RWPE2 (cell line): ENCODE data around the gene RDH5.

Experiments used
- ATAC-seq: fragments of 200-7000 bp; cut with Tn5 transposase; 3 replicates; pipeline ENCODE4 v1.9.1; 2021; ENCODE audit warnings: low read depth
- DNase-seq: peaks from one replicate; pipeline ENCODE4 v3.0.0-alpha.2; 2020; ENCODE audit warnings: low spot score
- H3K27ac ChIP-seq: fragments of 450-650 bp; 2 replicates; pipeline ENCODE4 v1.5.1; 2017; ENCODE audit warnings: mild to moderate bottlenecking; ENCODE audit not compliant: poor library complexity, severe bottlenecking
- H3K27me3 ChIP-seq: fragments of 250-450 bp; sonication (Bioruptor Pico); 2 replicates; pipeline ENCODE4 v1.5.1; 2021; ENCODE audit warnings: mild to moderate bottlenecking, moderate library complexity; ENCODE audit not compliant: insufficient read depth, poor library complexity, severe bottlenecking
- H3K36me3 ChIP-seq: fragments of 250-450 bp; sonication (Bioruptor Pico); 2 replicates; pipeline ENCODE4 v1.5.1; 2020; ENCODE audit warnings: low read depth, mild to moderate bottlenecking, moderate library complexity
- H3K4me1 ChIP-seq: fragments of 250-450 bp; sonication (Bioruptor Pico); 2 replicates; pipeline ENCODE4 v1.5.1; 2021; ENCODE audit warnings: mild to moderate bottlenecking, moderate library complexity; ENCODE audit not compliant: insufficient read depth, poor library complexity, severe bottlenecking
- H3K4me3 ChIP-seq: fragments of 250-450 bp; sonication (Bioruptor Pico); 2 replicates; pipeline ENCODE4 v1.5.1; 2021; ENCODE audit warnings: mild to moderate bottlenecking, moderate library complexity; ENCODE audit not compliant: severe bottlenecking
- H3K9me3 ChIP-seq: fragments of 250-450 bp; sonication (Bioruptor Pico); 2 replicates; pipeline ENCODE4 v1.5.1; 2021; ENCODE audit warnings: mild to moderate bottlenecking, moderate library complexity; ENCODE audit not compliant: severe bottlenecking
- CTCF ChIP-seq: fragments of 450-650 bp; IDR thresholded peaks from one replicate; pipeline ENCODE4 v1.5.1; 2017; ENCODE audit warnings: mild to moderate bottlenecking, moderate library complexity; ENCODE audit not compliant: poor library complexity, severe bottlenecking

Gene RDH5

DNA sequence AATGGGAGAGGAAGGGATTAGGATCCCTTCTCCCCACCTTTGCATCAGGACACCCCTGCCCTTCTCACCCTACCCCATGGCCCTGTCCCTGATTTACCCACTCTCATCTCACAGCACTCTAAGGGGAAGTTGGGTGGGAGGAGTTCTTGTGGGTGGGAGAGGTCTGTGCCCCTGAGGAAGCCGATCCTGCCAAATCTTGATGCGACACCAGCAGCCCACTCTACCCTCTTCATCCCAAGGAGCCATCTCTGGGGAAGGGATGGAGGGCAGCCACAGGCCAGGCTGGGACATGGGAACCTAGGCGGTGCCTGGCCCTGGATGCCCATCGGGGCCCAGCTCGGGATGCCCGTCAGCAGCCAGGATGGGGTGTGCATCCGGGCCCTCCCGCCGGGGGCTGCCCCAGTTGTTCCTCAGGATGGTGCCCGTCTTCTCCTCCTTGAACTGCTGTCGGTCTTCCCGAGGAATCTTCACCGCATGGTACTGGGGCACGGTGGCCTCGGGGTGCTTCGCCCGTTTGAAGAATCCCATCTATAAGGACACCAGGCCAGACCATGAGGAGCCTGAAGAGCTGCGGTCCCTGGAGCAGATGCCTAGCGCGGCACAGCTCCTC lies 35.3 kb upstream of the RDH5 start:
- H3K4me3 ChIP-seq, result no peak overlapping the region

GRCh38 chr12:55685671-55686070 lies 34.5 kb upstream of the RDH5 start:
- no peaks in the 10 kb centered on the region for H3K4me1 ChIP-seq
- no peak for ATAC-seq
- H3K4me3 ChIP-seq, result no peak overlapping the region
- no peak overlapping the region for H3K27ac ChIP-seq
- no peaks in the 10 kb centered on the region for H3K27me3 ChIP-seq
- H3K36me3 ChIP-seq, result no peaks in the 10 kb centered on the region
- no peak for DNase-seq
- TF ChIP-seq CTCF, result no peak
- H3K9me3 ChIP-seq, result no peaks in the 10 kb centered on the region

More for the DNA sequence above, 35.3 kb upstream of the RDH5 start:
- no peak for TF ChIP-seq CTCF
- Histone ChIP-seq H3K27ac (no peak overlapping the region), H3K27me3 (no peaks in the 10 kb centered on the region), H3K36me3 (no peaks in the 10 kb centered on the region), H3K9me3 (no peaks in the 10 kb centered on the region), H3K4me1 (no peaks in the 10 kb centered on the region)
- DNase-seq (no peak), ATAC-seq (no peak)

GRCh38 chr12:55686366-55687010 lies 33.7 kb upstream of the RDH5 start:
- Histone ChIP-seq H3K27me3 (no peaks in the 10 kb centered on the region), H3K9me3 (no peaks in the 10 kb centered on the region), H3K27ac (no peak overlapping the region), H3K36me3 (no peaks in the 10 kb centered on the region), H3K4me3 (no peak overlapping the region), H3K4me1 (no peaks in the 10 kb centered on the region)
- no peak for ATAC-seq
- no peak for DNase-seq
- TF ChIP-seq CTCF, result no peak

- Histone ChIP-seq H3K36me3 (no peaks in the 10 kb centered on the region), H3K9me3 (no peaks in the 10 kb centered on the region), H3K4me1 (no peaks in the 10 kb centered on the region), H3K27ac (no peak overlapping the region), H3K27me3 (no peaks in the 10 kb centered on the region), H3K4me3 (no peak overlapping the region)
- no peak for DNase-seq
- no peak for TF ChIP-seq CTCF
- ATAC-seq, result no peak; the same call in 2 of the 3 replicates
Observed at GRCh38 chr12:55687746-55688145, 32.4 kb upstream of the RDH5 start.
